Stimulated activated CD4-positive, alpha-beta T cell treated with anti-CD3 and anti-CD28 coated beads, TNF-alpha, amount 100 ng/mL, for 24 hours (primary cell): Measurements from ENCODE around the gene BROX.
"Not testable (repeated sequence)": the region's sequence is repeated elsewhere in the genome, so short reads cannot be mapped to it uniquely, and the experiment has no call there.

Source experiments
- DNase-seq, 3 experiments: peaks; one replicate each; pipeline ENCODE4 v3.0.0-alpha.2; 2020; ENCODE audit warnings: low read depth in 3 of 3

Gene BROX

DNA sequence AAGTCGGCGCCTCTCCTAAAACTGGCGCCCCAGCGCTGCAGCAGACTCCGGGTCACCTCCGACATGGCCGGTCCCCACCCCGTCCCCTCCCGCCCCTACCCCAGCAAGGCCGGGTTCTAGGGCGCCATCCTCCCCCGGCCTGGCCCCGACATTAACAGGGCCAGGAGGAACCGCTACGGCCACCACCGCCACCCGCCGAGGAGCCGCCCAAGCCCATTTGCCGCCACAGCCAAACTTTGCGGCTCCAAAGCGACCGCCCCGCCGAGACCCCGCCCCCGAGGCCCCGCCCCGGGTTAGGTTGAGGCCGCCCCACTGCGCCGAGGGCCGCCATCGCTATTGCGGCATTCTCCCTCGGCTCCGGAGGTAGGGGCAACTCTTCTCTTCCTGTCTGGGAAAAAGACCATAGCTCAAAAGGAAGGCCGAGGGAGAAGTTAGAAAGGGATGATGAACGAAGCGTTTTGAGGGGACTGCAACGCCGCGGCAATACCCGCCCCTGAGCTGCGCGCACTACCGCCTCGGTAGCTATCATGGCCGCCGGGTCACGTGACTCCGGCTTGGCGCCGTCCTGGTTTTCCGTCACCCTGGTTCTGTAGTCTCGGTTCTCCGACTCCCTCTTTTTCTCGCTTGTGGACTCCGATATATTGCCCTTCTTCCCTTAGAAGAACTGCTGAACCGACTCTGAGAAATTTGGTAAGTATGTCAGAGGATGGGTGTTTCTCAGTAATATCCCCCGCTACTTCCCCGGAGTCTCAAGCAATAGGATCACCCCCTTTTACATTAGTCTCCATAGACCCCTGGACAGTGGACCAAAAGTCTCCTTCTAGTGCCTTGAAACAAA lies at the start of gene BROX, which contains the start of gene AIDA:
BROX (plus strand) TSS at position 312 of the 838 bp plus-strand sequence. CDS start 3,136 bp downstream, outside the sequence.
AIDA (minus strand) TSS at position 239 of the 838 bp plus-strand sequence; CDS start at position 65, 174 bp downstream.
- peak; percentile 91 to 95 (median 94) for DNase-seq

DNA sequence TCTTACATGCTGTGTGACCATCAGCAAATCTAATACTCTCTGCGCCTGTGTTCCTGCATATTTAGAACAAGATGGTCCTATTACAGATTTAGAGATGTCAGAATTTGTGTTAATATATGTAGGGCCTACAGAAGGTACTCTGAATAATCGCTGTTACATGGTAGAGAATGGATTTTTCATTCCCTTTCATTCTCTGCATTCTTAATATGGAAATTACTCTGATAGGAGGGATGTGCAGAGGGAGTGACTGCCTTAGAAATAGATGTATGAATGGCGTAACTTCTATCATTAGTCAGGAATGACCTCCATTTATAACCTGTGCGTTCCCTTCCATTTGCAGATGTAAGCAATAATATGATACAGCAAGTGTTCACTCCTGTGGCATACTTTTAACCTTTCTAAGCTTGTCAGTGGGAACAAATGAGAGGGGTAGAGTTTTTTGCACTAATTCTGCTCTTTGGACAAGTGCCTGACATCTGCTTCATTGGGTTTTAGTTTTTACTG lies 48.9 kb upstream of the BROX start:
- DNase-seq: no peak

DNA sequence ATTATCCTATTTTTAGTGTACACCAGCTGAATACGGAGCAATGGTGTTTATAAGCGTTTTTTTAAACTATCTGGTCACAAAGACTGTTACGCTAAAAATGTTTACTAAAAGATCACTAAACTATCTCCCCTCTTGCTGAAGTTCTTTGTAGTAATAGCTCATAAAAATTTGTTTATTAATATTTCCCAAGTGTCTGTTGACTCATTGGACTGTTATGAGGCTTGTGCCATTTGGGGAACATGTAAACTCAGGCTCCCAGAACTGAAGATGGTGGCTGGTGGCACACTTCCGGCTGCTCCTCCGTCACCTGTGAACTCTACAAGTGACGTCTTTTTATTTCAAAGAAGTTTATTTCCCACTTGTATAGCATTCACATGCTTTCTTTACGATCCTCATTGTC lies 46.4 kb upstream of the BROX start:
- DNase-seq: no peak

GRCh38 chr1:222668184-222668583 lies 44.2 kb upstream of the BROX start:
- DNase-seq: not testable (repeated sequence)

GRCh38 chr1:222669107-222669506 lies 43.3 kb upstream of the BROX start:
- not testable (repeated sequence) for DNase-seq

DNA sequence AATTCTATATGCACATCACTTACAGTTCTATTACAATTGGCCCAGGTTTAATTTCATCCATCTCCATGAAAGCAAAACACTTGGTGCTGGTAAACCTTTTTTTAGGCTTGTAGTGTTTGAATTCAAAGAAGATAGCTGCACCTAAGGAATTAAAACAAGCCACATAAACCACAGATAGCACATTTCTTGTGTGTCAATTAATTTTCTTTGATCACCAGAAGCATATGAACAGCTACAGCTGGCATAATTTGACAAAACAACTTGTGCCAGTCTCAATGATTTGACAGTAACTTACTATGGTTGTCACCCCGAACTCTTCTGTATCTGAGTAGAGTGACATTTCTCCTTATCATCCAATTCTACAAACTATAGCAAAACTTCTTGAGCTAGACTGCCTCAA lies 42.3 kb upstream of the BROX start:
- no peak for DNase-seq

GRCh38 chr1:222680080-222680479 lies 32.3 kb upstream of the BROX start:
- DNase-seq: no peak

GRCh38 chr1:222691016-222691415 lies 21.3 kb upstream of the BROX start:
- no peak for DNase-seq

DNA sequence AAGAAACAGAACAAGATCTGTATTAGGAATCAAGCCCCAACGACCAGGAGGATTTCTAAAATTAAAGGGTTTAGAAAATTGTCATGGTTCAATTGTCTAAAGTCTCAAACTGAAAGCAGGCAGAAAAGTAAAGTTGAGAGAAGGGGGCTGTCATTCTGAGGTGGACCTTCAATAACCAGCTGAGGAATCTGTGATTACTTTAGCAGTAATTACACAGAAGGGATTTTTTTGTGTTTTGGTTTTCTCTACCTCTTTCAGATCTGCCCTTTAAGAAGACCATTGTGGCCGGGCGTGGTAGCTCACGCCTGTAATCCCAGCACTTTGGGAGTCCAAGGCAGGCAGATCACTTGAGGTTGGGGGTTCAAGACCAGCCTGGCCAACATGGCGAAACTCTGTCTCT lies 17.4 kb upstream of the BROX start:
- DNase-seq: no peak

GRCh38 chr1:222696741-222697140 lies 15.6 kb upstream of the BROX start:
- DNase-seq: no peak

DNA sequence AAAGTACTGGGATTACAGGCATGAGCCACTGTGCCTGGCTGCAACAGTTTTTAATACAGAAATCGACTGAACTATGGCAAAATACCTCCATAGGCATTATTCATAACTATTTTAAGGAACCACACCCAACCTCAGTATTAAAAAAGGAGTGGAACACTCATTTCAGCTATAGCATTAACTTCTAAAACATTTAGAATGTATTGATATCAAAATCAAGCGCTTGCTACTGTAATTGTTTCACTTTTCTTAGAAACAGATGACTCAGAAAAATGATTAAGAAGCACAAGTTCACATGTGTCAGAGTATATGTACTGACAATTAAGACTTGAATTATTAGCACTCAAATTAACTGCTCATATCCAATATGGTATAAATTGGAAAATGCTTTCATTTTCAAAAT lies 15.2 kb upstream of the BROX start:
- no peak for DNase-seq

DNA sequence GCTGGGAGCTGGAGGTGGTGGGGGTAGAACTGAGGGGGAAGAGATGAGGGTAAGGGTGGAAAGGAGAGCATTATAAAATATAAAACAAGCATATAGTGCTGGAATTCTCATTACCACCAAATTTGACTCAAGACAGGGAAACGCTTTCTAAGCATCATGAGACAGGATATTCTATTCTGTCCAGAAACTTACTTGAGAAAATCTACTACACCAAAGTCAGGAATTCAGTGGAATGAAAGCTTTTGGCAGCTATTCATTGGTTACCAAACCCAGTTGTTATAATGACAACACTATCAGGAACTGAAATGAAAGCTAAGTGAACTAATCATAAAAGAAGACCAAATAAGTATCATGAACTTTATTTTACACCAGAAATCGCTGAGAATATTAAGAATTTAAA lies 14.5 kb upstream of the BROX start:
- DNase-seq: no peak

GRCh38 chr1:222702210-222702609 lies 10.2 kb upstream of the BROX start:
- no peak for DNase-seq

DNA sequence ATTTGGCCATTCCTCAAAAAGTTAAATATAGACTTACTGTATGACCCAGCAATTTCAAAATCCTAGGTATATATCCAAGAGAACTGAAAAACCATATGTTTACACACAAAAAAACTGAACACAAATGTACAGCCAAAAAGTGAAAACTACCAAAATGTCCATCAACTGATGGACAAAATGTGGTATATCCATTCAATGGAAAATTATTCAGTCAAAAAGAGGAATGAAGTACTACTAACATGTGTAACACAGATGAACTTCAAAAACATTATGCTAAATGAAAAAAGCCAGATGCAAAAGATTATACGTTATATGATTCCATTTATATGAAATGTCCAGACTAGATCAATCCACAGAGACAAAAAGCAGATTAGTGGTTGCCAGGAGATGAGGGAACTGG lies 8.1 kb upstream of the BROX start:
- DNase-seq: no peak

GRCh38 chr1:222706815-222707214 lies 5.5 kb upstream of the BROX start:
- DNase-seq: no peak

DNA sequence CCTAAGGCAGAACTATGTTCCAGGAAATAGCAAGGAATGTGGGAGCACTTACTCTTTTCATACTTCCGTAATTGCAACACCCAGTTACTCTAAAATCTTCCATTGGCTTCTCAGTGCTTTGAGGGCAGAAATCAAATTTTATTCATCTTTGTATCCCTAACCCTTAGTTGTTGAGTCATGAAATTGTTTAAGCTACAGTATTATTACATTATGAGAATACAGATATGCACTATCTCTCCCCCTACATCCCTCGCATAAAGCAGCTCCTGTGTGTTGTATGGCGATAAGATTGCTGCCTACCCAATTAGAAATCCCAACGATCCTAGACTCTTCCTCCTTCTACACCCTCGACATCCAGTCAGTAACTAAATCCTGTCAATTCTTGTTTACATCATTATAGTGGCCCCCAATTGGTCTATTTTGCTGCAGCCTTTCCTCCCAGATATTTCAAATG lies 2.6 kb upstream of the BROX start:
- DNase-seq: no peak

DNA sequence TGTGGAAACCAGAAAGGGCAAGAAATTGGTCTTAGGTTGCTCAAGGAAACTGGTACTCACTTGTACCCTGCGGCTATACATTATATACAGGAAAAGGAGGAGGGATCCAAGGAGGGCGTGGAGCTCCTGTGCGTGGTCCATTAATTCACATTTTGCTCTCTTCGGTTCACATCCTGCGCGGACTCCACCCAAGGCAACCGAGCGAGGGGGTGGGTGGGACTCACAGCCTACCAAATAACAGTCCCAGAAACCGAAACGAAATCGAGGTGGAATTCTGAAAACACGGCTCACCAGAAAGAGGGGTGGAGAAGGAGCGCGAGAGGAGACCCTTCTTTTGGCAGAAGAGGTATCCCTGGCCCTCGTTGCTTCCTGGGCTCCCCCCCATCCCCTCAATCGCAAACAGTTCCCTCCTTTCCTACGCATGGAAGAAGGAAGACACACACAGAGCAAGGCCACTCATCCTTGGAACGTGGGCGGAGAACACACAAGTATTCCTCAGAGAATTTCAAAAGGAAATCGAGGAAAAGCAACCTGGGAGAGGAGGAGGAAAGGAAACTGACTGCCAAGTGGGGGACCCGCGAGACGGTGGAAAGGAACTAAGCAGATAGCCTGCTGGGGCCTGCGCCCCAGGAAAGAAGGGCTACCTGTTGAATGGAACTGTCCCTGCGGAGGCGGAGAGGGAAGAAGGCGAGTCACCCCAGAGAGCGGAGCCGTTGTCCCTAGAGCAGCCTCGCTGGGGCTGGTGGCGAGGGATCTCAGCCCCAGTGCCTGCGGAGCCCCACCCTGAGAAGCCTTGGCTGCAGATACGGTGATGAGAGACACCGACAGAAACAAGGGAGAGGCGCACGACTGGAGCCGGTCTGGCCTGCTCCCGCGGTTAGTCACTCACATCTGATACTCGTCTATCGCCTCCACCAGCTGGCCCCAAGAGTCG lies 778 bp upstream of the BROX start:
- DNase-seq: peak in 2 of 3 experiments; percentile 22 to 60

GRCh38 chr1:222713091-222713961 lies 962 bp downstream of the BROX start:
- DNase-seq: peak; percentile 73 to 86 (median 81)

DNA sequence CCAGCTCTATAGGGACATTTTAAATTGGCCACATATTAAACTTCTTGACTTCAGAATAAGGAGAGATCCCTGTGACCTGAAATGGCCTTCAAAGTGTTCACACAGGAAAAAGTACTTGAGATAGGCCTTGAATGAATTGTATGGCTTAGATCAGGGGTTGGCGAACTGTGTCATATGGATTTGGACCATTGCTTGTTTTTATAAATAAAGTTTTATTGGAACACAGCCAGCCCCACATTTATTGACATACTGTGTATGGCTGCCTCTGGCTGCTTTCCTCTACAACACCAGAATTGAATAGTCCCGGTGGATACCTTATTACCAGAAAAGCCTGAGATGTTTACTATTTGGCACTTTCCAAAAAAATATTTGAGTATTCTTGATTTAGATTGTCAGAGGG lies 4.0 kb downstream of the BROX start:
- DNase-seq: no peak

GRCh38 chr1:222728746-222729145 lies 16.4 kb downstream of the BROX start:
- no peak for DNase-seq

DNA sequence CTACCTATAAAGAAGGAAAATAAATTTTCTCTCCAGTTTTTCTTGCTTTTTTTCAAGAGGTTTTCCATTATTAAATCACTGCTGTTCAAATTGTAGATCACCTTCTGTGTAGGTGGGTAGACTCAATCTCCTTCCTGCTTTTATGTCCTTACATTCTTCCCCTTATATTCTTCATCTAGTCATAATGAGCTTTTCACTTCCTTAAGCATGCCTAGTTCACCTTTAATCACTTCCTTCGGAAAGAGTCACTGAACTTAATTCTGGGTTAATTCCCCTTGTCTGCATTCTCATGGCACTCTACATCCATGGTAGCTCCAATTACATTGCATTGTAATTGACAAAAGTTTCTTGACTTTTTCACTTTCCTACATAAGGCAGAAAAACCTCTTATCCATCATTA lies 18.5 kb downstream of the BROX start:
- DNase-seq: no peak
